HG02938 (cell line): ENCODE data around the gene MRPL55.

Source experiments
- ATAC-seq: cut with Tn5 transposase; IDR thresholded peaks from one replicate; pipeline ENCODE4 v1.9.1; 2021; ENCODE audit warnings: mild to moderate bottlenecking, moderate library complexity; ENCODE audit not compliant: unreplicated experiment

MRPL55 gene

GRCh38 chr1:228102791-228103620 lies 6.1 kb downstream of the MRPL55 start, which contains the start of gene C1orf35:
Gene C1orf35 (minus strand): TSS chr1:228103325. CDS start chr1:228103227, 98 bp downstream.
- peak; percentile 63 for ATAC-seq

GRCh38 chr1:228101994-228102790 lies 6.9 kb downstream of the MRPL55 start:
- peak; percentile 24 for ATAC-seq

- peak; percentile 0 for ATAC-seq
Measured at GRCh38 chr1:228101614-228101993, 7.5 kb downstream of the MRPL55 start.

GRCh38 chr1:228100822-228101613 lies 8.1 kb downstream of the MRPL55 start:
- no peak for ATAC-seq

- ATAC-seq, result no peak
Measured at GRCh38 chr1:228099331-228099732, 9.8 kb downstream of the MRPL55 start.

- ATAC-seq, result no peak
Measured at GRCh38 chr1:228098323-228098931, 10.7 kb downstream of the MRPL55 start.

- ATAC-seq, result no peak
Measured at GRCh38 chr1:228097333-228098081, 11.6 kb downstream of the MRPL55 start.

- no peak for ATAC-seq
Measured at GRCh38 chr1:228096416-228097332, 12.4 kb downstream of the MRPL55 start.

GRCh38 chr1:228095938-228096337 lies 13.2 kb downstream of the MRPL55 start:
- ATAC-seq, result no peak

- no peak for ATAC-seq
Measured at GRCh38 chr1:228095161-228095560, 13.9 kb downstream of the MRPL55 start.

- ATAC-seq, result no peak
Measured at GRCh38 chr1:228094432-228095016, 14.6 kb downstream of the MRPL55 start.

GRCh38 chr1:228093050-228093906 lies 15.8 kb downstream of the MRPL55 start:
- no peak for ATAC-seq

- no peak for ATAC-seq
Measured at GRCh38 chr1:228092342-228093049, 16.6 kb downstream of the MRPL55 start.

GRCh38 chr1:228091084-228091483 lies 18.0 kb downstream of the MRPL55 start:
- ATAC-seq, result no peak

- ATAC-seq, result no peak
Measured at GRCh38 chr1:228090613-228091081, 18.5 kb downstream of the MRPL55 start.

GRCh38 chr1:228089519-228090380 lies 19.3 kb downstream of the MRPL55 start:
- no peak for ATAC-seq
